ENCODE data around the gene C2. TPM values are rescaled to one million over a fixed set of nuclear protein-coding genes. Genes with fewer than 3 reads are reported as not detected.
"Not testable (repeated sequence)": the region's sequence is repeated elsewhere in the genome, so short reads cannot be mapped to it uniquely, and the experiment has no call there.

Gene C2
- total RNA-seq, 1 donor from 2014 or later, result not detected

- DNase-seq (ENCODE audit: low read depth, low spot score), result not testable (repeated sequence)
Observed at GRCh38 chr6:31976065-31976464, 48.5 kb downstream of the C2 start.

DNA sequence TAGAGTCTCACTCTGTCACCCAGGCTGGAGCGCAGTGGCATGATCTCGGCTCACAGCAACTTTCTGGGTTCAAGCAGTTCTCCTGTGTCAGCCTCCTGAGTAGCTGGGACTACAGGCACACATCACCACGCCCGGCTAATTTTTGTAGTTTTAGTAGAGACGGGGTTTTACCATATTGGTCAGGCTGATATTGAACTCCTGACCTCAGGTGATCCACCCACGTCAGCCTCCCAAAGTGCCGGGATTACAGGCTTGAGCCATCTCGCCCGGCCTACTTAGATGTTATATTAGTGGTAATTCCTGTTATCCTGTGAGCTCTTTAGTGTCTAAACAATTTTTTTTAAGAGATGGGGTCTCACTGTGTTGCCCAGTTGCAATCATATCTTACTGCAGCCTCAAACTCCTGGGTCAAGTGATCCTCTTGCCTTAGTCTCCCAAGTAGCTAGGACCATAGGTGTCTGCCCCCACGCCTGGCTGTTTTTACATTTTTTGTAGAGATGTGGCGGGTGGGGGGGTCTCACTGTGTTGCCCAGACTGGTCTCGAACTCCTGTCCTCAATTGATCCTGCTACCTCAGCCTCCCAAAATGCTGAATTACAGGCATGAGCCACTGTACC is 50.4 kb downstream of the C2 start:
- DNase-seq (ENCODE audit: low read depth, low spot score), result no peak

GRCh38 chr6:31978831-31979230 is 51.3 kb downstream of the C2 start:
- DNase-seq (ENCODE audit: low read depth, low spot score), result no peak

GRCh38 chr6:31979238-31979898 is 51.9 kb downstream of the C2 start:
- no peak for DNase-seq (ENCODE audit: low read depth, low spot score)

- DNase-seq (ENCODE audit: low read depth, low spot score), result not testable (repeated sequence)
Observed at GRCh38 chr6:31980195-31980876, 52.8 kb downstream of the C2 start.

DNA sequence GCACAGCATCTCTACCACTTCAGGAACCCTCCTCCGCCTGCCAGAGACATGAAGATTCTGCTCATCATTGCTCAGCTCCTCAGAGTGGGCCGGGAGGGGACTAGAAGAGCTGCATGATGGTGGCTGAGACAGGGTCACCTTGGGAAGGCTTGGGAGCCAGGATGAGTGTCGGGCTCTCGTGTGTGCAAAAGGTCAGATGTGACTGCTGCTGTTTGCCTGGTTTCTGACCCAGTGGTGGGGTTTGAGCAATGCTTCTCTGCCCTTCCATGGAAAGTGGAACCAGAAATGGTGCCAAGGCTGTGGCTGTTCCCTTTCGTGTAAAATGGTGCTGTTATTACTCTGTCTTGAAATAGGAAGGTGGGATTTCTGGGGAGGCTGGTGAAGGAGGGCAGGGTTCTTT is 53.5 kb downstream of the C2 start:
- DNase-seq (ENCODE audit: low read depth, low spot score), result not testable (repeated sequence)

GRCh38 chr6:31981744-31982143 is 54.2 kb downstream of the C2 start, which contains the start of gene C4A:
Gene C4A (plus strand): TSS chr6:31982057. CDS start chr6:31982108, 51 bp downstream.
- DNase-seq (ENCODE audit: low read depth, low spot score), result not testable (repeated sequence)

DNA sequence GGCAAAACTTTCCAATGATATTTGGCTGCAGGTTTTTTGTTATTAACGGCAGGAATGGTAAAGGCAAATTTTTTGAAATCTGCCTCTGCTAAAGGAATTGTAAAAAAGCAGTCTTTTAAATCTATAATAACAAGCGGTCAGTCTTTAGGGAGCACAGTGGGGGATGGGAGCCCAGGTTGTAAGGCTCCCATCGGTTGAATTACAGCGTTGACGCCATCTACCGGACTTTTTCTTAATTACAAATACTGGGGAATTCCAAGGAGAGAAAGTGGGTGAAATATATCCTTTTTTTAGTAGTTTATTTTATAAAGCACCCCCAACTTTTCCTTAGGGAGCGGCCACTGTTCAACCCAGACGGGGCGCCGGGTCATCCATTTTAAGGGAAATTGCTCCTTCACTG is 61.8 kb downstream of the C2 start:
- not testable (repeated sequence) for DNase-seq (ENCODE audit: low read depth, low spot score)

DNA sequence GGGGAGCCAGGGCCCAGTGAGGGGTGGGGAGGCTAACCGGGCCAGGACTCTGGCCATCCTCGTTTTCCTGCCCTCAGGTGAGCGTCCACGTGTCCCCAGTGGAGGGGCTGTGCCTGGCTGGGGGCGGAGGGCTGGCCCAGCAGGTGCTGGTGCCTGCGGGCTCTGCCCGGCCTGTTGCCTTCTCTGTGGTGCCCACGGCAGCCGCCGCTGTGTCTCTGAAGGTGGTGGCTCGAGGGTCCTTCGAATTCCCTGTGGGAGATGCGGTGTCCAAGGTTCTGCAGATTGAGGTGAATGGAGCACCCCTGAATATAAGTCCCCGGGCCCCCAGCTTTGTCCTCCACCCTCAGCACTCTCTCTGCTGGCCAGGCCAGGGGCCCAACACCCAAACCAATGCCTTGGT is 66.9 kb downstream of the C2 start:
- DNase-seq (ENCODE audit: low read depth, low spot score), result not testable (repeated sequence)

Other genes with a start within 250 kb of the C2 start
- 0.86 and 0.88 TPM in 2 replicates for gene LY6G5C, start 246.7 kb upstream of the C2 start, total RNA-seq
- 37.3 and 65.3 TPM in 2 replicates for gene ABHD16A, start 224.4 kb upstream of the C2 start, total RNA-seq
- gene LY6G6F, start 220.9 kb upstream of the C2 start, total RNA-seq, result not detected in 2 replicates
- gene LY6G6D, start 212.4 kb upstream of the C2 start, total RNA-seq, result not detected in 2 replicates
- not detected in 2 replicates for gene LY6G6C, start 206.0 kb upstream of the C2 start, total RNA-seq
- gene MPIG6B, start 204.3 kb upstream of the C2 start, total RNA-seq, result not detected in 2 replicates
- 84.0 and 89.4 TPM in 2 replicates for gene DDAH2, start 198.4 kb upstream of the C2 start, total RNA-seq
- gene CLIC1, start 191.2 kb upstream of the C2 start, total RNA-seq, result 860 and 926 TPM in 2 replicates
- gene MSH5, start 187.7 kb upstream of the C2 start, total RNA-seq, result 6.1 and 6.7 TPM in 2 replicates
- gene SAPCD1, start 165.1 kb upstream of the C2 start, total RNA-seq, result 0.78 and 0.92 TPM in 2 replicates
- under 0.01 and 0.11 TPM in 2 replicates for gene VWA7, start 150.4 kb upstream of the C2 start, total RNA-seq
- gene VARS1, start 132.0 kb upstream of the C2 start, total RNA-seq, result 73.2 and 74.0 TPM in 2 replicates
- 45.8 and 55.3 TPM in 2 replicates for gene LSM2, start 120.8 kb upstream of the C2 start, total RNA-seq
- 0.53 and 1.9 TPM in 2 replicates for gene HSPA1L, start 112.4 kb upstream of the C2 start, total RNA-seq
- 33.6 and 431 TPM in 2 replicates for gene HSPA1A, start 112.2 kb upstream of the C2 start, total RNA-seq
- gene HSPA1B, start 100.0 kb upstream of the C2 start, total RNA-seq, result 48.7 and 575 TPM in 2 replicates
- gene NEU1, start 64.9 kb upstream of the C2 start, total RNA-seq, result 54.3 and 71.7 TPM in 2 replicates
- 0.07 TPM in 1 of 2 replicates, not detected in the other for gene SLC44A4, start 48.7 kb upstream of the C2 start, total RNA-seq
- 46.4 and 61.8 TPM in 2 replicates for gene EHMT2, start 30.0 kb upstream of the C2 start, total RNA-seq
- 3.5 and 5.2 TPM in 2 replicates for gene ZBTB12, start 25.6 kb upstream of the C2 start, total RNA-seq
- gene CFB, start 18.4 kb downstream of the C2 start, total RNA-seq, result 3.4 and 4.0 TPM in 2 replicates
- gene NELFE, start 31.3 kb downstream of the C2 start, total RNA-seq, result 110 and 121 TPM in 2 replicates
- 42.9 and 49.6 TPM in 2 replicates for gene SKIC2, start 31.5 kb downstream of the C2 start, total RNA-seq
- gene DXO, start 44.4 kb downstream of the C2 start, total RNA-seq, result 10.1 and 11.6 TPM in 2 replicates
- 0.46 and 1.3 TPM in 2 replicates for gene C4A, start 54.3 kb downstream of the C2 start, total RNA-seq
- gene C4B, start 87.1 kb downstream of the C2 start, total RNA-seq, result 0.66 and 1.0 TPM in 2 replicates
- not detected in 2 replicates for gene CYP21A2, start 110.7 kb downstream of the C2 start, total RNA-seq
- 0.21 and 0.73 TPM in 2 replicates for gene TNXB, start 181.6 kb downstream of the C2 start, total RNA-seq
- 13.7 and 13.9 TPM in 2 replicates for gene ATF6B, start 200.5 kb downstream of the C2 start, total RNA-seq
- gene FKBPL, start 202.6 kb downstream of the C2 start, total RNA-seq, result 6.3 and 6.7 TPM in 2 replicates
- 0.07 TPM in 1 of 2 replicates, not detected in the other for gene PRRT1, start 224.2 kb downstream of the C2 start, total RNA-seq
- gene PPT2, start 226.4 kb downstream of the C2 start, total RNA-seq, result 35.1 and 69.7 TPM in 2 replicates
- 1.2 and 1.3 TPM in 2 replicates for gene EGFL8, start 236.9 kb downstream of the C2 start, total RNA-seq
- 8.3 and 11.0 TPM in 2 replicates for gene AGPAT1, start 248.4 kb downstream of the C2 start, total RNA-seq